Epidermal melanocyte (primary cell): ENCODE measurements around the gene PIK3CG.

ENCODE experiments used
- DNase-seq: peaks from one replicate; pipeline ENCODE4 v3.0.0; 2011; ENCODE audit warnings: low spot score; ENCODE audit not compliant: insufficient read length

Gene PIK3CG

GRCh38 chr7:106858618-106859532 lies 6.2 kb upstream of the PIK3CG start:
- no peak for DNase-seq

- DNase-seq = no peak
Observed at GRCh38 chr7:106862317-106863089, 2.6 kb upstream of the PIK3CG start.

- DNase-seq = no peak
Observed at GRCh38 chr7:106863274-106863997, 1.6 kb upstream of the PIK3CG start.

GRCh38 chr7:106864298-106865081 lies 592 bp upstream of the PIK3CG start:
- no peak for DNase-seq

DNA sequence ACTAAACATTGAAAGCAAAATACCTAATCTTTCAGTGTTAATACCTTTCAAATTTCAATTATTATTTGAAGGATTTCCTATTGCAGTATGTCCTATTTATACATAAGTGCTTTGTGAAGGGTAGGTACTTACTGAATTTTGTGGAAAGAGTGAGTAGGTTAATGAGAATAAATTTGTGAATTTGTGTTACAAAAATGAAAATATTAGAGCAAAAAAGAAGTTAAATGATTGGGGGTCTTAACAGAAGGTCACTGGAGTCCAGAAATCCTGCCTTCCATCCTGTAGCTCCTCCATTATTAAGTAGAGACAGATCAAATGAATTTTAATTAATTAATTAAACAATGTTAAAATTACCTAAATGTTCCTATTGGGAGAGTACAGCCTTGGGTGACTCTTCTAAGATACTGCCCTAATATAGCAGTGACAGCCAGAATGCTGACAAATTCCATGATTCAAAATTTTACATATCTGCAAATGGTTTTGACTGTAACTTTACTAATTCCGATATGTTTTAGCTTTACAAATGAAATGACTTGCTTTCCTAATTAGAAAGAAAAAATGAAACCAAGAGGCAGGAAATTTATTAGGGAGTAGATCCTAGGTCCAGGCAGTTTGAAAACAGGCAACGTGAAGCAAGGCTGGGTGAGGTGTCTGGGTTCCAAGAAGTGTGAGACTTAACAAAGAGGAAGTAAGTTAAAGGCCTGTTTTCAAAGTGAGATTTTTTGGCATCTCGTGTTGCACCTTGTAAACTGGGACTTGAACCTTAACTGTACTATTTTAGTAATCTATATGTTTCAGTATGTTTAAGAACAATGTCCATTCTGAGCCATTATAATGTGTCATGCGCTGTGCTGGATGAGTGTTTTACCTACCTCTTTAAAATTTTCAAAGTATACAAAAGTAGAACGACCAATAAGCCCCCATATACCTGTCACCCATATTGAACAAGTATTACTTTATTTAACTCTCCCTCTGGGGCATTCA lies 1.5 kb downstream of the PIK3CG start:
- DNase-seq = no peak

GRCh38 chr7:106867641-106868351 lies 2.7 kb downstream of the PIK3CG start:
- no peak for DNase-seq

DNA sequence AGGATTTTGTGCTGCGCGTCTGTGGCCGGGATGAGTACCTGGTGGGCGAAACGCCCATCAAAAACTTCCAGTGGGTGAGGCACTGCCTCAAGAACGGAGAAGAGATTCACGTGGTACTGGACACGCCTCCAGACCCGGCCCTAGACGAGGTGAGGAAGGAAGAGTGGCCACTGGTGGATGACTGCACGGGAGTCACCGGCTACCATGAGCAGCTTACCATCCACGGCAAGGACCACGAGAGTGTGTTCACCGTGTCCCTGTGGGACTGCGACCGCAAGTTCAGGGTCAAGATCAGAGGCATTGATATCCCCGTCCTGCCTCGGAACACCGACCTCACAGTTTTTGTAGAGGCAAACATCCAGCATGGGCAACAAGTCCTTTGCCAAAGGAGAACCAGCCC lies 3.3 kb downstream of the PIK3CG start:
- no peak for DNase-seq

DNA sequence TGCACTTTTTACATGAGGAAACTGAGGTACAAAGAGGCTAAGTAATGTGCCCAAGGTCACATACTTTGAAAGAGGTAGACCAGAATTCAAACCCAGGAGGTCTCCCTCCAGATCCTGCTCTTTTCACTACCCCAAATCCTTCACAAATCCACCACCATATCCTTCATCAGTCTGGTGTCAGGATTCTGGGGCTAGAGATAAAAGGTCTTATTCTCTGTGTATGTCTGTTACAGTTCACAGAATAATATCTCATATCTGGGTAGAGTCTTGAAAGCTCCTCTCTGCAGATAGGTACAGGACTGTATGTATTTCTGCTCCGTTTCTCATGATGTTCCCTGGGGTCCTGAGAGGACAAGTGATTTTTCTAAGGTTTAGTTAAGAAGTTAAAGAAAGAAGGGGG lies 4.9 kb downstream of the PIK3CG start:
- no peak for DNase-seq

GRCh38 chr7:106870528-106870927 lies 5.4 kb downstream of the PIK3CG start:
- no peak for DNase-seq

DNA sequence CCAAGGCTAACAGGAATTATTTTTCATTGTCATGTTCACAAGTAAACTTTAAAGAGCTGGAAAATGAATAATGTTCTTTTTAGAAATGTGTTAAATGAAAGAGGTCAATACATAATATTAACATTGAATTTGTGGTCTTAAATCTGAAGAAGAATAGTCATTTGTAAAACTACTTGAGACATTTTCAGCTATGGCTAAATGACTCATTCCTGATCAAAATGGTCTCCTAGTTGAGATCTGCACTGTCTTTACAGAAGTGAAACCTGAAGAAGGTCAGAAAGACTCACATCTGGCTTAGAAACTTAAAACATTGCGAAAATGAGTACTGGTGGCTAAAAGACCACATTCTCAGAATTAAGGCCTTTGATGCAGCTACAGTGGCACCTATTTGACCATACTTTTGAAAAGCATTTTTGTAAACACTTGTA lies 5.9 kb downstream of the PIK3CG start:
- DNase-seq = no peak

GRCh38 chr7:106871793-106872571 lies 6.9 kb downstream of the PIK3CG start:
- no peak for DNase-seq

DNA sequence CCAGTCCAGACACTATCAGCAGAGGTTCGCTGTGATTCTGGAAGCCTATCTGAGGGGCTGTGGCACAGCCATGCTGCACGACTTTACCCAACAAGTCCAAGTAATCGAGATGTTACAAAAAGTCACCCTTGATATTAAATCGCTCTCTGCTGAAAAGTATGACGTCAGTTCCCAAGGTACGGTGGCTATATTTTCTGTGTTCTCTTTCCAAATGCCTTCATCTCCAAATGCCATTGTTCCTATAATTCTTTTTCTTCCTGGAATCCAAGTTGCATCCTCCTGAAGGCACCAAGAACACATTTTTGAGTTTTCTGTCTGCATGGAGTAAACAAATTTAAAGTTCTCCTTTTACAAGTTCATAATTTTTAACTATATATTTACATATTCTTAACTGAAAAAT lies 7.7 kb downstream of the PIK3CG start:
- no peak for DNase-seq

- DNase-seq = no peak
Observed at GRCh38 chr7:106874076-106874475, 9.0 kb downstream of the PIK3CG start.

GRCh38 chr7:106875508-106875907 lies 10.4 kb downstream of the PIK3CG start:
- no peak for DNase-seq

- no peak for DNase-seq
Observed at GRCh38 chr7:106878748-106879439, 13.8 kb downstream of the PIK3CG start.

DNA sequence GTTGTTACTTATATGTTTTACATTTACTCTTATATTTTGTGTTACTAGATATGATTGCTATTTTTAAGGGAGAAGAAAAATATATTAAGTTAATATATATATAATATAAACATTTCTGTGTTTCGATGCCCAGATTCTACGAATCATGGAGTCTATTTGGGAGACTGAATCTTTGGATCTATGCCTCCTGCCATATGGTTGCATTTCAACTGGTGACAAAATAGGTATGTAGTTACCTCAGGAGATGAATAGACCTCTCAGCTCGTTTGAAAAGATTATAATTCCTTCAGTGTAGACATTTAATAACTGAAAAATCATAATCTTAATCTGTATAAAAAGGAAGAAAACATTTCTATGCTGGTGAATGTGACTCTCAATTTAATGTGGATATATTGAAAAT lies 16.9 kb downstream of the PIK3CG start:
- DNase-seq = no peak

- no peak for DNase-seq
Observed at GRCh38 chr7:106883456-106884026, 18.5 kb downstream of the PIK3CG start.
